Neural cell (in vitro differentiated cells): ENCODE data around the gene SYT7.

Source experiments
- EP300 ChIP-seq: fragments of 450-650 bp; conservative IDR thresholded peaks from 2 replicates; pipeline ENCODE4 v1.6.1; 2014; ENCODE audit warnings: antibody characterized with exemption, mild to moderate bottlenecking, moderate library complexity; ENCODE audit not compliant: poor library complexity, severe bottlenecking
- EZH2 ChIP-seq: fragments of 200-600, 300-800 bp; shearing (Covaris generic), sonication (generic); IDR thresholded peaks from 2 replicates; pipeline ENCODE4 v1.6.1; 2014; ENCODE audit warnings: antibody characterized with exemption, low read length, borderline replicate concordance, mild to moderate bottlenecking; ENCODE audit not compliant: insufficient read depth, poor library complexity, severe bottlenecking
- MXI1 ChIP-seq: fragments of 450-650 bp; conservative IDR thresholded peaks from 2 replicates; pipeline ENCODE4 v1.6.1; 2014; ENCODE audit warnings: antibody characterized with exemption, mild to moderate bottlenecking; ENCODE audit not compliant: poor library complexity, severe bottlenecking
- POLR2AphosphoS5 ChIP-seq: IDR thresholded peaks from 2 replicates; pipeline ENCODE4 v1.6.1; 2012
- RAD21 ChIP-seq: fragments of 450-650 bp; conservative IDR thresholded peaks from 2 replicates; pipeline ENCODE4 v1.6.1; 2014; ENCODE audit warnings: antibody characterized with exemption, mild to moderate bottlenecking, moderate library complexity
- SMC3 ChIP-seq: fragments of 450-650 bp; conservative IDR thresholded peaks from 2 replicates; pipeline ENCODE4 v1.6.1; 2014; ENCODE audit warnings: antibody characterized with exemption, mild to moderate bottlenecking, moderate library complexity; ENCODE audit not compliant: poor library complexity
- TAF1 ChIP-seq: IDR thresholded peaks from 2 replicates; pipeline ENCODE4 v1.6.1; 2012; ENCODE audit warnings: low read depth
- TF ChIP-seq, protein P1 (sequence below): fragments of 450-650 bp; IDR thresholded peaks from 2 replicates; pipeline ENCODE4 v1.5.1; 2014; ENCODE audit warnings: antibody characterized with exemption, mild to moderate bottlenecking, moderate library complexity; ENCODE audit not compliant: poor library complexity, severe bottlenecking
- TF ChIP-seq, protein P2 (sequence below): IDR thresholded peaks from 2 replicates; pipeline ENCODE4 v1.6.1; 2012; ENCODE audit warnings: borderline replicate concordance

DNA sequence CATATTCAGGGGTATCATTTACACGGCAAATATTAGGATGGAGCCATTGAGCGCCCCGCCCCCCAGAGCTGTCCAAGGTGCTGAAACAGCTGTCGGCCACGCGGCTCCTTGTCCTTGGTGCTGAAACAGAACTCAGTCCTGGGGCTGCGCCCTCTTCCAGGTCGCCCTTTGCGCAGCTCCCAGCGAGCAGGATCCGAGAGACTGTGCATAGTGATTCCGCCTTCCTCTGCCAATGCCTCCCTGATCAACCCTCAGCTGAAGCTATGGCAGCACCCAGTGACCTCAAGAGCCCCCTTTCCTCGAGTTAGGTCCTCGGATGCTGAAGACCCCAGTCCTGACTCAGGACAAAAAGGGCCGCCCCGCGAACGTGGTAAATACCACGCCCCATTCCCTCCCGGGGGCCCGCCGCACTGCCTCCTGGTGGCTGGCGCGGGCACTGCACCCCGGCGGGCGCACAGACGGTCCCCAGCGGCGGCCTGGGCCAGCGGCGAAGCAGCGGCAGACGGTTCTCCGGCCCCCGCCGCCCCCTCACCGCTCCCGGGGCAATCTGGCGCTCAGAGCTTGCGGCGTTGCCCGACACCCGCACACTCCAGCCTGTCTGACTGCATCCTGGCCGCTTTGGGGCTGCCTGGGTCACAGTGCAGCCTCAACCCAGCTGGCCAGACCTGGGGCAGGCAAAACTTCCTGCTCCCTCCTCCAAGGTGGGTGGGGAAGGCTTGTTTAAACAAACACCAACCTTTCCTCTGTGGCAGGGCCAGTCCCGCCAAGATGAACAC is 13.4 kb downstream of the SYT7 start:
- TF ChIP-seq, protein P1, sequence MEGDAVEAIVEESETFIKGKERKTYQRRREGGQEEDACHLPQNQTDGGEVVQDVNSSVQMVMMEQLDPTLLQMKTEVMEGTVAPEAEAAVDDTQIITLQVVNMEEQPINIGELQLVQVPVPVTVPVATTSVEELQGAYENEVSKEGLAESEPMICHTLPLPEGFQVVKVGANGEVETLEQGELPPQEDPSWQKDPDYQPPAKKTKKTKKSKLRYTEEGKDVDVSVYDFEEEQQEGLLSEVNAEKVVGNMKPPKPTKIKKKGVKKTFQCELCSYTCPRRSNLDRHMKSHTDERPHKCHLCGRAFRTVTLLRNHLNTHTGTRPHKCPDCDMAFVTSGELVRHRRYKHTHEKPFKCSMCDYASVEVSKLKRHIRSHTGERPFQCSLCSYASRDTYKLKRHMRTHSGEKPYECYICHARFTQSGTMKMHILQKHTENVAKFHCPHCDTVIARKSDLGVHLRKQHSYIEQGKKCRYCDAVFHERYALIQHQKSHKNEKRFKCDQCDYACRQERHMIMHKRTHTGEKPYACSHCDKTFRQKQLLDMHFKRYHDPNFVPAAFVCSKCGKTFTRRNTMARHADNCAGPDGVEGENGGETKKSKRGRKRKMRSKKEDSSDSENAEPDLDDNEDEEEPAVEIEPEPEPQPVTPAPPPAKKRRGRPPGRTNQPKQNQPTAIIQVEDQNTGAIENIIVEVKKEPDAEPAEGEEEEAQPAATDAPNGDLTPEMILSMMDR = peak; percentile 67
- no peak for TF ChIP-seq TAF1
- TF ChIP-seq SMC3 = no peak
- TF ChIP-seq EZH2 = no peak
- TF ChIP-seq EP300 = no peak
- no peak for TF ChIP-seq POLR2AphosphoS5
- TF ChIP-seq MXI1 = no peak
- no peak for TF ChIP-seq RAD21
- TF ChIP-seq, protein P2, sequence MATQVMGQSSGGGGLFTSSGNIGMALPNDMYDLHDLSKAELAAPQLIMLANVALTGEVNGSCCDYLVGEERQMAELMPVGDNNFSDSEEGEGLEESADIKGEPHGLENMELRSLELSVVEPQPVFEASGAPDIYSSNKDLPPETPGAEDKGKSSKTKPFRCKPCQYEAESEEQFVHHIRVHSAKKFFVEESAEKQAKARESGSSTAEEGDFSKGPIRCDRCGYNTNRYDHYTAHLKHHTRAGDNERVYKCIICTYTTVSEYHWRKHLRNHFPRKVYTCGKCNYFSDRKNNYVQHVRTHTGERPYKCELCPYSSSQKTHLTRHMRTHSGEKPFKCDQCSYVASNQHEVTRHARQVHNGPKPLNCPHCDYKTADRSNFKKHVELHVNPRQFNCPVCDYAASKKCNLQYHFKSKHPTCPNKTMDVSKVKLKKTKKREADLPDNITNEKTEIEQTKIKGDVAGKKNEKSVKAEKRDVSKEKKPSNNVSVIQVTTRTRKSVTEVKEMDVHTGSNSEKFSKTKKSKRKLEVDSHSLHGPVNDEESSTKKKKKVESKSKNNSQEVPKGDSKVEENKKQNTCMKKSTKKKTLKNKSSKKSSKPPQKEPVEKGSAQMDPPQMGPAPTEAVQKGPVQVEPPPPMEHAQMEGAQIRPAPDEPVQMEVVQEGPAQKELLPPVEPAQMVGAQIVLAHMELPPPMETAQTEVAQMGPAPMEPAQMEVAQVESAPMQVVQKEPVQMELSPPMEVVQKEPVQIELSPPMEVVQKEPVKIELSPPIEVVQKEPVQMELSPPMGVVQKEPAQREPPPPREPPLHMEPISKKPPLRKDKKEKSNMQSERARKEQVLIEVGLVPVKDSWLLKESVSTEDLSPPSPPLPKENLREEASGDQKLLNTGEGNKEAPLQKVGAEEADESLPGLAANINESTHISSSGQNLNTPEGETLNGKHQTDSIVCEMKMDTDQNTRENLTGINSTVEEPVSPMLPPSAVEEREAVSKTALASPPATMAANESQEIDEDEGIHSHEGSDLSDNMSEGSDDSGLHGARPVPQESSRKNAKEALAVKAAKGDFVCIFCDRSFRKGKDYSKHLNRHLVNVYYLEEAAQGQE = peak; percentile 99
